Epithelial cell of proximal tubule (primary cell): ENCODE data around the gene IGSF8. TPM values are rescaled to one million over a fixed set of nuclear protein-coding genes. Genes with fewer than 3 reads are reported as not detected.

Experiments
- DNase-seq: peaks from one replicate; pipeline ENCODE4 v3.0.0-alpha.2; 2011; ENCODE audit warnings: low read depth
- H3K4me3 ChIP-seq: 2 replicates; pipeline ENCODE4 v1.5.1; 2011; ENCODE audit warnings: low read depth, mild to moderate bottlenecking, low read length
- total RNA-seq: library from RNA; depleted of rRNA; stranded (reverse); fragments of >200 nt; gene quantifications from 2 replicates; pipeline ENCODE4 v1.2.3, GENCODE V29; 2015
- TF ChIP-seq, protein P1 (sequence below): conservative IDR thresholded peaks from 2 replicates; pipeline ENCODE4 v1.5.1; 2012; ENCODE audit warnings: low read depth, mild to moderate bottlenecking, low read length

IGSF8 gene, protein sequence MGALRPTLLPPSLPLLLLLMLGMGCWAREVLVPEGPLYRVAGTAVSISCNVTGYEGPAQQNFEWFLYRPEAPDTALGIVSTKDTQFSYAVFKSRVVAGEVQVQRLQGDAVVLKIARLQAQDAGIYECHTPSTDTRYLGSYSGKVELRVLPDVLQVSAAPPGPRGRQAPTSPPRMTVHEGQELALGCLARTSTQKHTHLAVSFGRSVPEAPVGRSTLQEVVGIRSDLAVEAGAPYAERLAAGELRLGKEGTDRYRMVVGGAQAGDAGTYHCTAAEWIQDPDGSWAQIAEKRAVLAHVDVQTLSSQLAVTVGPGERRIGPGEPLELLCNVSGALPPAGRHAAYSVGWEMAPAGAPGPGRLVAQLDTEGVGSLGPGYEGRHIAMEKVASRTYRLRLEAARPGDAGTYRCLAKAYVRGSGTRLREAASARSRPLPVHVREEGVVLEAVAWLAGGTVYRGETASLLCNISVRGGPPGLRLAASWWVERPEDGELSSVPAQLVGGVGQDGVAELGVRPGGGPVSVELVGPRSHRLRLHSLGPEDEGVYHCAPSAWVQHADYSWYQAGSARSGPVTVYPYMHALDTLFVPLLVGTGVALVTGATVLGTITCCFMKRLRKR
- total RNA-seq = 28.4 and 33.3 TPM in 2 replicates

DNA sequence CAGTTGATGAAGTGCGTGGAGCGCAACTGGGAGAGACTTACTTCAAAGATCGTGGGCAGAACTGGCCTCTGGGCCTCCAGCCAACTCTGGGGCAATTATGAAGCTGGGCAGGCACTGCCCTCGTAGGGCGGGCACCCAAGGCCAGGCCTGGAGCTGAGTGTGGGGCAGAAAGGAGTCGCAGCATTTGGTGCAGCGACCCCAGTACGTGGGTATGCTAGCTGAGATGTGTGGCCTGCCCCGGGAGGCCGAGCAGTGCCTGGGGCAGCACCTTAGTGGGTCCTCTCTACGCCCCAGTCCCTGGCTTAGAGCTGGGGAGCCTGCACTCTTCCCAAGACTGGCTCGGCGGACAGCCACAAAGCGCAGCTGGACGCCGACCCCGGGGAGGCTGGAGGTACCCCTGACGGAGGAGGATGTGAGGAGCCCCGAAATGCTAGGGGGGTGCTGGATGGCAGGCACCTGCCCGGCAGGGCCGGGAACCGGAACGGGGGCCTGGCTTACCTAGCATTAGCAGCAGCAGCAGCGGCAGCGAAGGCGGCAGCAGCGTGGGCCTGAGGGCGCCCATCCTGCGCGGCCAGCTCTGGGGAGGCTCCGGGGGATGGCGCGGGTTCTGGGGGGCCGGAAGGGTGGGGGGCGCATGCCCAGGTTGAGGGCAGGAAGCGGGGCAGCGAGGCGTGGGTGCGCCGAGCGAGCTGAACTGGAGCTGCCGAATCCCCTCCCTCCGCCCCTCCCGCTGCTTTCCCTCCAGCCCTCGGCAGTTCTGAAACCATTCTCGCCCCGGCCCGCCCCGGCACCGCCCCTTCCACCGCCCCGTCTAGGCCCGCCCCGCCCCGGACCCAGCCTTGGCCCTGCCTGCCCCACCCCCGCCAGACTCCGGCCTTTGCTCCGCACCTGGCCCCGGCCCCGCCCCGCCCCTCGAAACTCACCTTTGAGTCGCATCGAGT is at the start of gene IGSF8:
IGSF8 (minus strand) TSS at position 709 of the 941 bp plus-strand sequence; CDS start at position 562, 147 bp downstream.
- H3K4me3 ChIP-seq = peak within 1 kb of the TSS; percentile 88
- no peak for DNase-seq
- TF ChIP-seq, protein P1, sequence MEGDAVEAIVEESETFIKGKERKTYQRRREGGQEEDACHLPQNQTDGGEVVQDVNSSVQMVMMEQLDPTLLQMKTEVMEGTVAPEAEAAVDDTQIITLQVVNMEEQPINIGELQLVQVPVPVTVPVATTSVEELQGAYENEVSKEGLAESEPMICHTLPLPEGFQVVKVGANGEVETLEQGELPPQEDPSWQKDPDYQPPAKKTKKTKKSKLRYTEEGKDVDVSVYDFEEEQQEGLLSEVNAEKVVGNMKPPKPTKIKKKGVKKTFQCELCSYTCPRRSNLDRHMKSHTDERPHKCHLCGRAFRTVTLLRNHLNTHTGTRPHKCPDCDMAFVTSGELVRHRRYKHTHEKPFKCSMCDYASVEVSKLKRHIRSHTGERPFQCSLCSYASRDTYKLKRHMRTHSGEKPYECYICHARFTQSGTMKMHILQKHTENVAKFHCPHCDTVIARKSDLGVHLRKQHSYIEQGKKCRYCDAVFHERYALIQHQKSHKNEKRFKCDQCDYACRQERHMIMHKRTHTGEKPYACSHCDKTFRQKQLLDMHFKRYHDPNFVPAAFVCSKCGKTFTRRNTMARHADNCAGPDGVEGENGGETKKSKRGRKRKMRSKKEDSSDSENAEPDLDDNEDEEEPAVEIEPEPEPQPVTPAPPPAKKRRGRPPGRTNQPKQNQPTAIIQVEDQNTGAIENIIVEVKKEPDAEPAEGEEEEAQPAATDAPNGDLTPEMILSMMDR = no peak

DNA sequence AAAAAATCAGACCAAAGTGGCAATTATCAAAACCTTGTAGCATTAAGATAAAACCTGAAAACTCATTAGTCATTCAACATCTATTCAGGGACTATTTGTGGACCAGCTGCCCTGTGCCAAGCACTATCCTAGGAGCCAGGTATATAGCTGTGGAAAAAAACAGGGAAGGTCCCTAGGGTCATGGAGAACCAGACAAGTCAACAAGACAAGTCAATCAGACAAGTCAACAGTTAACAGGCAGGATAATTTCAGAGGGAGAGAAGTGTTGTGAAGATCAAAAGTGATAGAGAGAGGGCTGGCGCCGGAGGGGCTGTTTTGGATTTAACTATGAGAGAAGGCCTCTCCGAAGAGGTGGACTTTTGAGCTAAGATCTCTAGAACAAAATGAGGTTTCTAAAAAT is 49.7 kb upstream of the IGSF8 start:
- no peak for DNase-seq
- TF ChIP-seq, protein P1 = no peak
- no peak overlapping the region for H3K4me3 ChIP-seq

DNA sequence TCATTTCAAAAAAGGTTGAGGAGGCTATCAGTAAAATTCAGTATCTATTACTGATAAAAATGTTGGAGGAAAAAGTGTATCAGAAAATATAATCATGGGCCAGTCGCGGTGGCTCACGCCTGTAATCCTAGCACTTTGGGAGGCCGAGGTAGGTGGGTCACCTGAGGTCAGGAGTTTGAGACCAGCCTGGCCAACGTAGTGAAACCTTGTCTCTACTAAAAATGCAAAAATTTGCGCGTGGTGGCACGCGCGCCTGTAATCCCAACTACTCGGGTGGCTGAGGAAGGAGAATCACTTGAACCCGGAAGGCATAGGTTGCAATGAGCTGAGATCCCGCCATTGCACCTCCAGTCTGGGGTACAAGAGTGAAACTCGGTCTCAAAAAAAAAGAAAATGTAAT is 47.7 kb upstream of the IGSF8 start:
- no peak overlapping the region for H3K4me3 ChIP-seq
- TF ChIP-seq, protein P1 = no peak
- no peak for DNase-seq

DNA sequence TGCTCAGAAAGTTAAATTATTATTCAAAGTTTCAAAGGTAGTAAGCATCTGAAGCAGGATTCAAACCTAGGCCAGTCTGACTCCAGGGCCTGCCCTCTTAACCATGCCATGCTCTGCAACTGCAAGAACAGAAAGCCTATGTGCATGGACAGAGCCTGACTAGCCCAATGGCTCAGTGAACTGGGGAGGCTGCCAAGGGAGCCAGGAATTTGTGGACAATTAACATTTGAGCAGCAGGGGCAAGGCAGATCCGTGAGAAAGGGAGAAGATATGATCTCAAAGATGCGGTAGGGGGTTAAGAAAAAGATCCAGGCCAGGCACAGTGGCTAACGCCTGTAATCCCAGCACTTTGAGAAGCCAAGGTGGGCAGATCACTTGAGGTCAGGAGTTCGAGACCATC is 46.5 kb upstream of the IGSF8 start:
- H3K4me3 ChIP-seq = no peak overlapping the region
- no peak for DNase-seq

DNA sequence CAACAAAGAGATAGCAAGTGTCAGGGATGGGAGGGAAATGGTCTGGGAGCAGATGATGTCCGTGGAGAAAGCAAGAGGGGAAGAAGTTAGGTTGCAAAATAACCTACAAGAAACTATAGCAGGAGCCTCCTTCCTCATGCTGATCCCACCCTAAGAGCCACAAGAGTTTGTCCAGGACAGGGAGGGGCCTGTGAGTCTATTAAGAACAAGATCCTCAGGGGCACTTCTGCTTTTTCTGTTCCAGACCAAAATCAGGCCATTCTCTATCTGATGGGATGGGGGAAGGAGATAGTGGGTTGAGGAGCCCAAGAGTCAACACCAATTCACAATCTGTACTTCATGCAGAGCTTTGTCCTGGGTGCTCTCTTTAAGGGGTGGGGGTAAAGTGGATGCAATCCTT is 45.3 kb upstream of the IGSF8 start:
- H3K4me3 ChIP-seq = no peak overlapping the region
- TF ChIP-seq, protein P1 = no peak
- no peak for DNase-seq

More for the DNA sequence above, 46.5 kb upstream of the IGSF8 start:
- TF ChIP-seq, protein P1 = no peak

DNA sequence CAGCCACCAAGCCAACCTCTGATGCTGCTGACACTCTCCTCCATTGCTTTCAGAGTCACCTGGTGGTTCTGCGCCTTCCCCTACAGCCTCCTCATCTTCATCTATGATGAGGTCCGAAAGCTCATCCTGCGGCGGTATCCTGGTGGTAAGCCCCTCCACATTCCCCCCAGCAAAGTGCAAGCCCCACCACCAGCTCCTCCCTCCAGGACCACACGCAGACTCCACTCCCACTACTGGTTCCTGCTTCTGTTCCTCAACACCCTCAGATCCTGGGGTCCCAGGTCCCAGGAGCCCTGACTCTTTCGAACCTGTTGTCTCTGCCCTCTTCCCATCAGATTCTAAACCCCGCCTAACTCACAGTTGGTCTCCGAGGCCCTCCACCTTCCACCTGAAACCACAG is 41.4 kb upstream of the IGSF8 start:
- no peak for DNase-seq
- TF ChIP-seq, protein P1 = no peak
- no peak overlapping the region for H3K4me3 ChIP-seq
